NCI-H526 treated with DMSO at 0.1 percent for 48 hours (cell line): ENCODE measurements around the gene USP2.
A peak's percentile ranks its signal among the peaks of the same experiment; 100 is the strongest.

Experiments used
- DNase-seq: peaks from one replicate; lab custom pipeline; 2025; lab: John Stamatoyannopoulos, UW

Gene USP2

GRCh38 chr11:119322360-119322739, 59.1 kb downstream of the USP2 start:
- DNase-seq, result no peak

DNA sequence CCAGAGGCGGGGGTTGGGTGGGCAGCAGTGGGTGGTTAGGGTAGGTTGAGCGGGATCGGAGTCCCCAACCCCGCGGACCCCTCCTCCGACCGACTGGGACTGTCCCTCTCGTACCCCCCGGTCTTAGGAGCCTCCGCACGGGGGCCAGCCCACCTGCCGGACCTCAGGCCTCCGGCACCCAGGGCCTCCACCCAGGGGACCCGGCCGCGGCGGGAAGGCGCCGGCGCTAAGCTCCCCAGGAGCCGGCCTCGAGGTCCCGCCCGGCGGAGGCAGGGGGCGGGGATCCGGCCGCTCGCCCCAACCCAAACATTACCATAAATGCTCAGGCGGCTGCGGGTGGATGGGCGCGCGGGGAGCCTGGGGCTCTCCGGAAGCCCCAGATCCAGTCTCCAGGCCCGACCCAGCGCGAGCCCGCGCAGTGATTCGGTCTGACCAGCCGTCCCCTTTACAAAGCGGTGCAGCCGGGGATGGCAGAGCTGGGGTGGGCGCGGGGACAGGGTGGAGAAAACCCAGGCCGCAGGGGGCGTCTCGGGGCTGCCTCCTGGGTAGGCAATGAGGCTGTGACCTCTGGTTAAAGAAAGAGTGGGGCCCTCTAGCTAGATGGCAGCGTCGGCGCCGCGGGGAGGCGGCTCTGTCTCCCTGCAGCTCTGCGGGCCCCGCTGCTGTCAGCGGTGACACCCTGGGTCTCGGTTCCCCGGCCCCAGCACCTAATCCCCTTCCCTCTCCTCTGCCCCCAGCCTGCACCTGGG, 60.5 kb downstream of the USP2 start:
- DNase-seq, result peak; percentile 68

- DNase-seq, result no peak
Observed at GRCh38 chr11:119320240-119320775, 61.2 kb downstream of the USP2 start.

DNA sequence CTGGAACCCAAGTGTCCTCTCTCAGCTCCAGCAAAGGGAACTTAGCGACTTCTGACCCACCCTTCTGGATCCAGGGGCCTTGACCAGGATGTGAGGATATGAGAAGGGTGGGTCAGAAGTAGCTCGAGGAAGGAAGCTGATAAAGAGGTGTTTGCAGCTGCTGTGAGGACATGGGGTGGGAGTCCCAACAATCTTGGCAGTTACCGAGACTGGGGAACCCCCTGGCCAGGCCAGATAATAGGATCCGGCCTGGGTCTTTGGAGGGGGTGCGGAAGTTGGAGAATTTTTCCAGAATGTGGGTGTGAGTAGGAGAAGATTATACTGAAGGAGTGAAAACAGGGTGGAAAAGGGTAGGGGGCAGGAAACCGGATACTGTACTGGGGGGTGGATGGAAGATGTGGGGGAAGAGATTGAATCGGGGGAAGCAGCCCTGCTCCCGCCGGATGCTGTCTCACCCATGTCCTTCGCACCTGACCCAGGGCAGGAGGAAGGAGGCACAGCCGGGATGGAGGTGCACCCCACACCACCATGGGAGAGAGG, 61.7 kb downstream of the USP2 start:
- DNase-seq, result no peak

DNA sequence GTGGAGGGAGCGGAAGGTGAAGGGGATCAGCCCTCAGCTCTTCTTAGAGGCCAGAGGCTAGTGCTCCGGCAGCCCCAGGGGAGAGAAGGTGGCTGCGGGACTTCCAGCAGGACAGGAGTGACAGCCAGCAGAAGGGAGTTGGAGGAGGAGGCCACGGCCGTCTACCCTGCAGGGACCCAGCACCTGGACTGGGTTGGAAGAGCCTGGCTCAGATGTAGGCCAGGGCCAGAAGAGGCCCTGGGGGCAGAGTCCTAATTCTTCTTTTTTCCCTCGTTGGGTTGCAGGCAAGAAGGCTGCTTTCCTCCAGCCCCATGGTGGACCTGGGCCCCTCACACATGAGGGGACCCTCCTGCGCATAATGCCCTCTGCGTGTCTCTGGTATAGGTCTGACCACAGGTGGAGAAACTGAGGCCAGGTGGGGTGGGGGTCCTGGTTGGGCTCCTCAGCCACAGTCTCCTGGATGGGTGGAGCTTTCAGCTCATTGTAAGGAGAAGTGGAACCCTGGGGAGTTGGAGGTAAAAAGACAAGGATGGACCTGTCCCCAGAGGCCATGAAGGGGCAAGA, 62.3 kb downstream of the USP2 start:
- DNase-seq, result no peak

DNA sequence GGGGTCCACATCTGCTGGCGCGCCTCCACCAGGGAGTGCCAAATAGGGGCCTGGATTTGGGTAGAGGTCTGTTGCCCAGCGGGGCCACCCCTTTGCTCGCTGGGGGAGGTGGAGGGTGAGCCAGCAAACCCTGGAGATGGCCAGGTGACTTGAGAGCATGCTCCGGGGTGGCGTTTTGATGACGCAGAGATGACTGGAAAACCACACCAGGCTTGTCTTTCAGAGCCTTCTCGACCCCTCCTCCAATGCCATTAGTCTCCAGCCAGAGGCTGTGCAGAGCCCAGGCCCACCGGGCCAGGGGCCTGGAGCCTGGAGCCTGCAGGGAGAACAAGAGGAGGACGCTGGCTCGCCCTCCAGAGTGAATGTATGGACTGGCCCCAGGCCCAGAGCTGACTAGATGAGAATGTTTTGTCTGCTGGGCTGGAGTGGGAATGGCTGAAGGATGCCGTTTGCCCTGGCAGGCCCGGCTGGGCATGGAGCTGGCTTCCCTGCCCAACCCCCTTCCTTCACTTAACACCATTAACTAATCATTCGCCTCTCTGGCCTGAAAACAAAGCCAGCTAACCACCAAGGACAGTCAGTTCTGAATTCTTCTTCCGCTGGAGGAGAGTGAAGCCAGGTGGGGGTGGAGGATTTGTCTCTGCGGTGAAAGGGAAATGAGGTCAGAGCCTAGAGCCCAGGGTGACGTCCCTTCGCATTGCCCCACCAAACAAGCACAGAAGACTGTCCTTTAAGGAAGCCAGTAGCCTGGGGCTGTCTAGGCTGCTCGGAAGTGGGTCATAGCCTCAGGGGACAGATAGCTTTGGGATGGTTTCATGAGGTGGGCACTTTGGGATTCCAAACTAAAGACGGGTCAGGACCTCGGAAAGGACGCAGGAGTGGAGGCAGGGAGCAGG, 63.0 kb downstream of the USP2 start:
- DNase-seq, result no peak

DNA sequence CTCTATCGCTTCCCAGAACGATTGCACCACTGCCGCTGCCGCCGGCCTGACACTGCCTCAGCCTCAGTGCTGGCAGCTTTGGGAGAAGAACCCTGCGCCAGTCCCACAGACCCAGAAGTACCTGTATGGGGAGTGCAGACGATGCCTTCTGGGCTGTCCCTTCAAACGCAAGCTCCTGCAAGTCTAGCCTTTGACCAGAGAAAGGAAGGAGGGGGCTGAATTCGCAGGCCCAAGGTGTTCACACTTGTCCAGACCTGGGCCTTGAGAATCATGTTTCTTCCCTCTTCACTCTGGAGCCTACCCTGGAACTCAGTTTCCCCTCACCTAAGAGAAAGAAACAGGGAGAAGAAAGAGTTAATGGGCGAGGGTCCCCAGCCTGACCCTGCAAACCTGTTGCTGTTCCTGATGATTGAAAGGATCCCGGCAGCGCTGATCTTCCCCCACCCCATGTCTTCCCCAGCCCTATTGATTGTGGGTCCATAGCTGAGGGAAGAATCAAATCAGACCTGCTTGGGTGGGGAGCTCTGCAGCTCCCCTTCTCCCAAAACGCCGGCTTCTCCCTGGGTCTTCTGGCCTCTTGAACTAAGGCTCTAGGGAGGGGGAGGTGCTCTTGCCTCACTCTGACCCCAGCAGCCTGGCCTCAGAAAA, 63.8 kb downstream of the USP2 start:
- DNase-seq, result no peak

DNA sequence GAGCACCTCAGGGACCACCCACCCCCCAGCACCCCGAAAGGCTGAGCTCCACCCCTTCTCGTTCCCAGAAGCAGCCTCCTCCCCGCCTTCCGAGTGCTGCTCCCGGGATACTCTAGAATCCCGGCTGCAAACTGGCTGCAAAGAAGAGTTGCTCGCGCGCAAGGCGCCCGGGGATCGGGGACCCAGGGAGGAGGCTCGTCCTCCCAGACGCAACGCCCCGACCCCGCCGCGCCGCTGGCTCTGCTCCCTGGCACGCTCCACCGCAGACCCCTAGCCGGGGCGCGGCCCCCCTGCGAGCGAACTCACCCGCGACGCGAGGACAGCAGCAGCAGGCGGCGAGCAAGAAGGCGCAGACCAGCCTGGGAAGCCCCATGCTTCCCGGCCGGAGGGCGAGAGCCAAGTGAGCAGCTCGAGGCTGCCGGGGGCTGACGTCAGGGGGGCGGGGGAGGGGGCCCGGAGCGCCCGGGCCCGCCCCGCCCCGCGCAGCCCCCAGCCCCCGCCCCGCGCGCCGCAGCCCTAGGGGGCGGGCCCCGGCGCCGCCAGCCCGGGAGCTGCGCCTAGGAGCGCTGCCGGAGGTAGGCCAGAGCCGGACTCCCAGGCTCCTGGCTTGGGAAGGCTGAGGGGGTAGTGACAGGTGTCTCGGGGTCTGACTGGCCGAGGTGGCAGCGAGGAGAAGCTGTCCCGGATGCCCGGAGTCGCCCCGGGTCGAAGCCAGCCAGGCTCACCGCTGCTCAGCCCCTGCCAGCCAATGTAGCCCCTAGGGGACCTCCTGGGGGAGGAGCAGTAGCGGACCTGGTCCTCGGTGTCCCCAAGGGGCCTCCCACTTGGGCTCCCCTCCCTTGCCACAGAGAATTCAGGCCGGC, 64.5 kb downstream of the USP2 start, which contains the start of gene MCAM:
TSS of gene MCAM (minus strand) at position 402 of the 863 bp plus-strand sequence. CDS start at position 373, 29 bp downstream.
- DNase-seq, result peak; percentile 54

GRCh38 chr11:119316016-119316728, 65.3 kb downstream of the USP2 start:
- peak; percentile 46 for DNase-seq

- peak; percentile 69 for DNase-seq
Observed at GRCh38 chr11:119315131-119316015, 66.1 kb downstream of the USP2 start.

- no peak for DNase-seq
Observed at GRCh38 chr11:119314726-119315125, 66.8 kb downstream of the USP2 start.

GRCh38 chr11:119310682-119311052, 70.8 kb downstream of the USP2 start:
- DNase-seq, result no peak

DNA sequence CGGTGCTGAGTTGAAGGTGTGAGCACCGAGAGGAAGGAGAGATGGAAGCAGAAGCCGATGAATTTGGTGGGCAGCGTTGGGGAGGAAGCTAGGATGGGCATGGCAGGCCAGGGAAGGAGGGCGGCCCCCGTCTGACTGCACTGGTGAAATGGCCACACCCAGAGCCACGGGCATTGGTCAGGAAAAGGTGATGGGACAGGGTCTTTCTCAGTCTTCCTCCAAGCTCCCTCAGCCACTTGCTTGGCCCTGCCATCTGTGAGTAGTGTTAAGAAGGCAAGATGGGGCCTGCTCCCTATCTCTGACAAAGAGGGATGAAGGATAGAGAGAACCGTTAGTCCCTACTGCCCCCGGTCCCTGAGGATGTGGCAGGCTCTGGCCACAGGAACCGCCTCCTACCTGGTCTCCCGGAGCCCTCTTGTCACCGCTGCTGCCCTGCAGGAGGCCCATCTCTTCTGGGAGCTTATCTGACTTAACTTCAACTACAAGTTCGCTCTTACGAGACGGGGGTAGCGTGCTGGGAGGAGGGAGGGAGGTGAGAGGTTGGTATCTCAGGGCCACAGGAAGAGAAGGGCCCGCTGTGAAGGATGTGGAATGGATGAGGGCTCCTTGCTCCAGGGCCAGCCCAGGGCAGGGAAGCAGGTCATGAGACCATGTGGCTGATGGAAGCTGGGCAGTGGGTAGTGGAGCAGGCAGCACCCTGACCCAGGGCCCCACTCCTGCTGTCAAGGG, 71.4 kb downstream of the USP2 start:
- no peak for DNase-seq

- no peak for DNase-seq
Observed at GRCh38 chr11:119309411-119309810, 72.1 kb downstream of the USP2 start.

GRCh38 chr11:119307974-119308373, 73.5 kb downstream of the USP2 start:
- DNase-seq, result no peak

- DNase-seq, result no peak
Observed at GRCh38 chr11:119307219-119307618, 74.3 kb downstream of the USP2 start.

- DNase-seq, result no peak
Observed at GRCh38 chr11:119306373-119306890, 75.1 kb downstream of the USP2 start.
